ENCODE measurements around the gene ANKRD40. TPM values are rescaled to one million over a fixed set of nuclear protein-coding genes. Genes with fewer than 3 reads are reported as not detected.
"Not testable (repeated sequence)": the region's sequence is repeated elsewhere in the genome, so short reads cannot be mapped to it uniquely, and the experiment has no call there.

ANKRD40 gene
- total RNA-seq, 1 donor from 2014 or later: 53.4 TPM

GRCh38 chr17:50725769-50726655, 18.3 kb upstream of the ANKRD40 start:
- Histone ChIP-seq H3K27me3 (no peaks in the 10 kb centered on the region), H3K36me3 (peaks cover 2% of the 10 kb centered on the region), H3K4me3 (no peak overlapping the region), H3K79me2 (ENCODE audit: low read depth) (peaks cover 100% of the 10 kb centered on the region), H3F3A (ENCODE audit: low read depth) (peaks cover 15% of the 10 kb centered on the region), H2AFZ (replicated peaks) (no peak overlapping the region), H3K4me2 (peak overlapping the region; percentile 17), H3K9me3 (ENCODE audit: low read depth) (no peaks in the 10 kb centered on the region), H3K27ac (no peak overlapping the region), H4K20me1 (ENCODE audit: low read depth) (peaks cover 100% of the 10 kb centered on the region), H3K4me1 (peaks cover 21% of the 10 kb centered on the region), H3K9ac (no peak overlapping the region)
- Mint-ChIP-seq H3K4me1 (peaks cover 21% of the 10 kb centered on the region), H3K9me3 (no peaks in the 10 kb centered on the region), H3K4me3 (no peak overlapping the region), H3K27me3 (ENCODE audit: insufficient read depth, low read depth) (no peaks in the 10 kb centered on the region), H3K27ac (no peak overlapping the region), H3K36me3 (no peaks in the 10 kb centered on the region)
- TF ChIP-seq EZH2 (IDR thresholded peaks at IDR 0.05): no peak
- TF ChIP-seq CTCF (IDR thresholded peaks at IDR 0.05): no peak
- TF ChIP-seq EZH2phosphoT487 (IDR thresholded peaks at IDR 0.05): no peak
- DNase-seq (ENCODE audit: low spot score): no peak

GRCh38 chr17:50724622-50725021, 16.9 kb upstream of the ANKRD40 start:
- DNase-seq (ENCODE audit: low spot score); H3K4me3 Mint-ChIP-seq; H2AFZ ChIP-seq (replicated peaks); H3K9me3 ChIP-seq (ENCODE audit: low read depth); H3K9me3 Mint-ChIP-seq; H3K4me3 ChIP-seq; H3K9ac ChIP-seq; H3K27ac ChIP-seq; H3K27me3 Mint-ChIP-seq (ENCODE audit: insufficient read depth, low read depth); H3K27ac Mint-ChIP-seq; H3K4me2 ChIP-seq; H3K27me3 ChIP-seq; H3K36me3 ChIP-seq; H3K36me3 Mint-ChIP-seq: not testable (repeated sequence)
- H4K20me1 ChIP-seq (ENCODE audit: low read depth): peaks cover 97% of the 10 kb centered on the region
- peaks cover 23% of the 10 kb centered on the region for H3K4me1 ChIP-seq
- peaks cover 100% of the 10 kb centered on the region for H3K79me2 ChIP-seq (ENCODE audit: low read depth)
- H3K4me1 Mint-ChIP-seq: peaks cover 27% of the 10 kb centered on the region
- H3F3A ChIP-seq (ENCODE audit: low read depth): peaks cover 15% of the 10 kb centered on the region

- Histone ChIP-seq H3K36me3 (peaks cover 2% of the 10 kb centered on the region), H3F3A (ENCODE audit: low read depth) (peaks cover 23% of the 10 kb centered on the region), H3K9ac (no peak overlapping the region), H4K20me1 (ENCODE audit: low read depth) (peaks cover 78% of the 10 kb centered on the region), H3K9me3 (ENCODE audit: low read depth) (no peaks in the 10 kb centered on the region), H3K27me3 (no peaks in the 10 kb centered on the region), H3K79me2 (ENCODE audit: low read depth) (peaks cover 84% of the 10 kb centered on the region), H3K27ac (no peak overlapping the region), H3K4me2 (peak overlapping the region; percentile 98), H3K4me3 (peak overlapping the region; percentile 88), H3K4me1 (peaks cover 23% of the 10 kb centered on the region), H2AFZ (replicated peaks) (no peak overlapping the region)
- Mint-ChIP-seq H3K4me3 (peak overlapping the region; percentile 26), H3K27ac (no peak overlapping the region), H3K4me1 (peaks cover 31% of the 10 kb centered on the region), H3K27me3 (ENCODE audit: insufficient read depth, low read depth) (no peaks in the 10 kb centered on the region), H3K9me3 (no peaks in the 10 kb centered on the region), H3K36me3 (no peaks in the 10 kb centered on the region)
- DNase-seq (ENCODE audit: low spot score): no peak
- TF ChIP-seq CTCF (IDR thresholded peaks at IDR 0.05): no peak
- no peak for TF ChIP-seq EZH2phosphoT487 (IDR thresholded peaks at IDR 0.05)
- no peak for TF ChIP-seq EZH2 (IDR thresholded peaks at IDR 0.05)
Observed at GRCh38 chr17:50722746-50723145, 15.0 kb upstream of the ANKRD40 start.
